Glutamatergic neuron (in vitro differentiated cells): Measurements from ENCODE around the gene XIST. TPM values are rescaled to one million over a fixed set of nuclear protein-coding genes. Genes with fewer than 3 reads are reported as not detected.

Experiments used
- DNase-seq: peaks from one replicate; pipeline ENCODE4 v3.0.0; 2022
- H3K27ac Mint-ChIP-seq: one replicate; pipeline ENCODE4 v1.8.0; 2020; ENCODE audit warnings: mild to moderate bottlenecking, mixed read lengths, inconsistent platforms; ENCODE audit not compliant: unreplicated experiment
- H3K27me3 Mint-ChIP-seq: one replicate; pipeline ENCODE4 v1.8.0; 2020; ENCODE audit warnings: mild to moderate bottlenecking, moderate library complexity, mixed read lengths, inconsistent platforms; ENCODE audit not compliant: unreplicated experiment
- H3K36me3 Mint-ChIP-seq: one replicate; pipeline ENCODE4 v1.8.0; 2020; ENCODE audit warnings: mild to moderate bottlenecking, mixed read lengths, inconsistent platforms; ENCODE audit not compliant: unreplicated experiment
- H3K4me1 Mint-ChIP-seq: one replicate; pipeline ENCODE4 v1.8.0; 2020; ENCODE audit warnings: mild to moderate bottlenecking, low read depth, mixed read lengths, inconsistent platforms; ENCODE audit not compliant: unreplicated experiment
- H3K4me3 Mint-ChIP-seq: one replicate; pipeline ENCODE4 v1.8.0; 2020; ENCODE audit warnings: mild to moderate bottlenecking, mixed read lengths, inconsistent platforms; ENCODE audit not compliant: unreplicated experiment
- H3K9me3 Mint-ChIP-seq: one replicate; pipeline ENCODE4 v1.8.0; 2020; ENCODE audit warnings: mild to moderate bottlenecking, moderate library complexity, mixed read lengths, inconsistent platforms; ENCODE audit not compliant: unreplicated experiment
- CTCF ChIP-seq: fragments of 200-600 bp; sonication (generic); IDR thresholded peaks from one replicate; pipeline ENCODE4 v1.5.0; 2021; ENCODE audit not compliant: partially characterized antibody, unreplicated experiment
- total RNA-seq: library from RNA; stranded (reverse); fragmentation: NEBNext Ultra II Directional; extraction: Animal tissue kit (Norgen Biotek cat#: 25700); gene quantifications from one replicate; pipeline ENCODE4 v1.2.1, GENCODE V29; 2021; ENCODE audit not compliant: unreplicated experiment

XIST gene
- total RNA-seq, 1 donor from 2014 or later: not detected

- H3K4me1 Mint-ChIP-seq: no peaks in the 10 kb centered on the region
- DNase-seq: peak; percentile 54
- peaks cover 5% of the 10 kb centered on the region for H3K9me3 Mint-ChIP-seq
- H3K36me3 Mint-ChIP-seq: no peaks in the 10 kb centered on the region
- peaks cover 1% of the 10 kb centered on the region for H3K27me3 Mint-ChIP-seq
- H3K27ac Mint-ChIP-seq: no peak overlapping the region
- peak; percentile 42 for TF ChIP-seq CTCF
- H3K4me3 Mint-ChIP-seq: no peak overlapping the region
Observed at GRCh38 chrX:73855546-73855945, 3.0 kb upstream of the XIST start.

DNA sequence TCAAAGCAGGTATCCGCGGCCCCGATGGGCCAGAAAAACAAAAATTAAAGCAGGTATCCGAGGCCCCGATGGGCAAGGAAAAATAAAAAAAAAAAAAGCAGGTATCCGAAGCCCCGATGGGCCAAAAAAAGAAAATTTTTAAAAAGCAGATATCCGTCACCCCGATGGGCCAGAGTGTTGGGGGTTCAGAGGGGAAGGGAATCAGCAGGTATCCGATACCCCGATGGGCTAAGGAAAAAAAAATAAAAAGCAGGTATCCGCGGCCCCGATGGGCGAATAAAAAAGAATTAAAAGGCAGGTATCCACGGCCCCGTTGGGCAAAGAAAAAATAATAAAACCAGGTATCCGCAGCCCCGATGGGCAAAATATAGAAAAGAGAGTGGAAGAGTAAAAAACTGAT, 492 bp downstream of the XIST start:
- Mint-ChIP-seq H3K27ac (no peak overlapping the region), H3K4me1 (no peaks in the 10 kb centered on the region), H3K27me3 (peaks cover 1% of the 10 kb centered on the region), H3K4me3 (no peak overlapping the region), H3K36me3 (no peaks in the 10 kb centered on the region), H3K9me3 (peaks cover 3% of the 10 kb centered on the region)
- TF ChIP-seq CTCF: no peak
- no peak for DNase-seq

GRCh38 chrX:73851014-73852009, 1.2 kb downstream of the XIST start:
- TF ChIP-seq CTCF: no peak
- Mint-ChIP-seq H3K4me3 (no peak overlapping the region), H3K36me3 (no peaks in the 10 kb centered on the region), H3K9me3 (peaks cover 3% of the 10 kb centered on the region), H3K4me1 (no peaks in the 10 kb centered on the region), H3K27me3 (peaks cover 1% of the 10 kb centered on the region), H3K27ac (no peak overlapping the region)
- DNase-seq: no peak

DNA sequence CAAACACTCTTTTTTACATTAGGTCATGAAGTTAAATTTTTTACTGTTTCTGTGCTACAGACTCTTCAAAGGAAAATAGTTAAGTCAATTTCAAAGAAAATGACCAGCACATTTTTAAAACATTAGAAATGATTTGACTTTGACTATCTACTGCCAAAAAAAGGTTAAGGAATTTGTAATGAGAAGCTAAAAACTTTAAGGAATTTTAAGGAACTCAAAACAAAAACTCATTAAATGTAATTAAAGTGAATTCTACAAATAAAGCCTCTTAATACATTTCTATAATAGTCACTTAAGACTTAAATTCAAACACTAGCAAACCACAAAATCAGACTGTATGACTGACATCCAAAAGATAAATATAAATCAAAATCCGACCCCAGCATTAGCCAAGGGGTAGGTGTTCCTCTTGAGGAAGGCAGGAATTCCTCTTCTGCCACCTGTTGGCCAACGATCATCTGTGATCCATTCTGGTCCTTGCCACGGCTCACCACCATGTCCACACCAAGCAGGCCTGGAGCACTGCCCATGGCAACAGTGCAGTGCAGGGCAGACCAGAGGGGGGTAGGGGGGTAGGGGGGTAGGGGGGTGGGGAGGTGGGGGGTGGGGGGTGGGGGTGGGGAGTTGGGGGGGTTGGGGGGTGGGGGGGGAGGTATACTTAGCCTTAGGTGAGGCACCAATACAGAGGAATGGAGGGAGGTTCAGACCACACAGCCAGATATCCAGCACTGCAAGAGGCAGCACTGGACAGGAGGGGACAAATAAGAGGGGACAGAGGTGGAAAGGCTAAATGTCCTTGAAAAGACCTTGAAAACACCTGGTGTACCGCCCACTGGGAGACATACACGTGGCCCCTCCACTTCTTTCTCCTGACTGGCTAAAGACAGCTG, 2.1 kb downstream of the XIST start:
- Mint-ChIP-seq H3K27ac (no peak overlapping the region), H3K9me3 (peaks cover 3% of the 10 kb centered on the region), H3K27me3 (peaks cover 1% of the 10 kb centered on the region), H3K4me1 (no peaks in the 10 kb centered on the region), H3K4me3 (no peak overlapping the region), H3K36me3 (no peaks in the 10 kb centered on the region)
- TF ChIP-seq CTCF: no peak
- no peak for DNase-seq
